ENCODE data around the gene CNN1.

The CNN1 gene

DNA sequence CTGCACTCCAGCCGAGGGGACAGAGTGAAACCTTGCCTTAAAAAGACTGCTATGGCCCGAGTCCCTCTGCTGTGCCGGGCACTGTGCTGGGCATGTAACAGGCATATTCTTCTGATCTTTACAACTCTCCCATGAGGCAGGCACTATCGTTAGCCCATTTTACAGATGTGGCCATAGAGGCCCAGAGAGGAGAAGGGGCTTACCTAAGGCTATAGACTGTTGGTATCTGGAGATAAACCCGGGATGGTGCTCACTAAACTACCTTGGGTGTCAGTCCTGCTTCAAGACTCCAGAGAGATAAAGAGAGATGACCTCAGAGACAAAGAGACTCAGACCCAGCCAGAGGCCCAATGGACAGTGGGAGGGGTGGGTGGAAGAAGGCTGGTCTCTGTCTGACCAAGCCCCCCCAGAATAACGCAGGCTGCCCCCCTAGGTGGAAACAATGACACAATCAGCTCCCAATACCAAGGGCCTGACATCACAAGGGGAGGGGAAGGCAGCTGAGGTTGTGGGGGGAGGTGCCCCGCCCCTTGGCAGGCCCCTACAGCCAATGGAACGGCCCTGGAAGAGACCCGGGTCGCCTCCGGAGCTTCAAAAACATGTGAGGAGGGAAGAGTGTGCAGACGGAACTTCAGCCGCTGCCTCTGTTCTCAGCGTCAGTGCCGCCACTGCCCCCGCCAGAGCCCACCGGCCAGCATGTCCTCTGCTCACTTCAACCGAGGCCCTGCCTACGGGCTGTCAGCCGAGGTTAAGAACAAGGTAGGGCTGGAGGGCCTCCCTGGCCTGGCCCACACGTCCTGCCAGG, at the start of gene CNN1:
Gene CNN1, plus strand, starts transcription at position 620 of the 805 bp plus-strand sequence. Its CDS starts 77 bp downstream, at position 697.
- no peak for FAIRE-seq

DNA sequence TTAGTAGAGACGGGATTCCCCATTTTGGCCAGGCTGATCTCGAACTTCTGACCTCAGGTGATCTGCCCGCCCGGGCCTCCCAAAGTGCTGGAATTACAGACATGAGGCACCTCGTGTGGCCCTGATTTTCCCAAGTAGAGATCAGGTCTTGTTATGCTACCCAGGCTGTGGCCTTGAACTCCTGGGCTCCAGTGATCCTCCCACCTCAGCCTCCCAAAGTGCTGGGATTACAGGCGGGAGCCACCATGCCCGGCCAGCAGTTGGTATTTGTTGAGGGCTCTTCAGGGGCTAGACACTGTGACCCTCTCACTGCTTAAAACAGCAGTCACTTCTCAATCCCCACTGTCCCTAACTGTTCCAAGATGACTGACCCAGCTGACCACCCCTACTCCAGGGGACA, 49.3 kb upstream of the CNN1 start:
- FAIRE-seq, result no peak

GRCh38 chr19:11494634-11495285, 43.9 kb upstream of the CNN1 start:
- FAIRE-seq, result no peak

DNA sequence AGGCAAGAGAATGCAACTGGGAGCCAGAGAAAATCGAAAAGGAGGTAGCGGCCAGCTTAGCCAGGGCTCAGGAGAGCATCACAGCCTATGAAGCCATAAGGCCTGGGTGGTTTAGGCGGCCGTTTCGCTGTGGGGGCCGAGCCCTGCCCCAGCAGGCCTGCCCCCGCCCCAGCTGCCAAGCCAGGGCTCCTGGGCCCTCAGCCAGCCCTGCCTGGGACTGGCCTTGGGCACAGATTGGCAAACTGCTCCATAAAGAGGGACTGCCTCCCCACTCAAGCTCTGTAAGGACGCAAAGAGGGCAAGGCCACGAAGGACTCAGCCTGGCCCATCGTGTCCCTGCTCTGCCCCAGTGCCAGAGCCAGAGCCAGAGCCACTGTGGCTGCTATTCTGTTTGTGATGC, 43.2 kb upstream of the CNN1 start:
- FAIRE-seq, result no peak

- FAIRE-seq, result no peak
Measured at GRCh38 chr19:11495885-11496284, 42.8 kb upstream of the CNN1 start.

- no peak for FAIRE-seq
Measured at GRCh38 chr19:11496391-11497163, 42.1 kb upstream of the CNN1 start.

DNA sequence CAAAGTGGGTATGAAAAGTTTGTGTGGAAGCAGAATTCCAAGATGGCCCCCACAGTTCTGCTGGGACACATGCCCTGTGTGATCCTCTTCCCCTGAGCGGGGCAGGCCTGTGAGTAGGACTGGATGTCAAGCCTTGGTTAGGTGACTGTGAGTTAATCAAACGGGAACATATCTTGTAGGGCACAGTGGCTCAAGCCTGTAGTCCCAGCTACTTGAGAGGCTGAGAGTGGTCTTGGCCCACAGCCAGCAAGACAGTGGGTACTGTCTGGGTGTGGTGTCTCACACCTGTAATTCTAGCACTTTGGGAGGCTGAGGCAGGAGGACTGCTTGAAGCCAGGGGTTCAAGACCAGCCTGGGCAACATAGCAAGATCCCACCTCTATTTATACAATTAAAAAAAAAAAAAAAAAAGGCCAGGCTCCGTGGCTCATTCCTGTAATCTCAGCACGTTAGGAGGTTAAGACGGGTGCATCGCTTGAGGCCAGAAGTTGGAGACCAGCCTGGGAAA, 39.4 kb upstream of the CNN1 start:
- FAIRE-seq, result no peak

GRCh38 chr19:11499890-11500420, 38.7 kb upstream of the CNN1 start:
- FAIRE-seq, result no peak

- no peak for FAIRE-seq
Measured at GRCh38 chr19:11504502-11505031, 34.1 kb upstream of the CNN1 start.

- no peak for FAIRE-seq
Measured at GRCh38 chr19:11505032-11505503, 33.6 kb upstream of the CNN1 start.

GRCh38 chr19:11505504-11506100, 33.0 kb upstream of the CNN1 start, which contains the start of gene ZNF653:
Gene ZNF653, minus strand, starts transcription at chr19:11505839. Its CDS starts 53 bp downstream, at chr19:11505786.
- FAIRE-seq, result peak; percentile 25

DNA sequence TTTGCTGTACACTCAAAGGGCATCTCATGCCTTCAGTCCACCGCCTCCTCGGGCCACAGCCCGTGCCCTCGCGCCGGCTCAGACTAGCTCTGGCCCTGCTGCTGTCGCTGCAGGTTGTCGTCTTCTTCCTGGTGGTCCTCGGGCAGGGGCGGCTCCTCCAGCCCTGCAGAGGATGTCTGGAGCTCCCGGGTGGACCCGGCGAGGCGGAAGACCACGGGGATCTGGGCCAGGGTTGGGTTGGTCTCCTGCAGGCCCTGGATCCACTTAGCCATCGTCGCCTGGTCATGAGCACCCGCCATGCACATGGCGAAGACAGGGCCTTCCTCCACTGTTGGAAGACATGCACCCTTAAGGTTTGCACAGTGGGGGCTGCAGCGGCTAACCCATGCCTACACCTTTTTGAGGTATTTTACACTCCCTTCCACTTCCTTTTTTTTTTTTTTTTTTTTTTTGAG, 32.5 kb upstream of the CNN1 start:
- no peak for FAIRE-seq

DNA sequence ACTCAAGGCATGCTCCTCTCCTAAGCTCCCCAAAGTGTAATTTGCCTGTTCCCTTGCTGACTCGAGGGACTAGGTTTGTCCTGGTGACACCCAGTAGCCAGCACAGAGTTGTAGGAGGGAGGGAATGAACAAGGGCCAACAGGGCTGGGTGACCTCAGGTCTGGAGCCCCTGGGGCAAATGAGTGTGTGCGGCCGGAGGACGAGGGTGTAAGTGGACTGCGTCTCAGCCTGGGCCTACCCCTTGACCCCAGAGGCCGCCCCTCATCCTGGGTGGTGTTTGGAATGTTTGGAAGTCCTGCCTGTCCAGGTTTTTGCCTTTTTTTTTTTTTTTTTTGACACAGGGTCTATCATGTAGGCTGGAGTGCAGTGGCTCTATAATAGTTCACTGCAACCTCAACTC, 31.7 kb upstream of the CNN1 start:
- no peak for FAIRE-seq

DNA sequence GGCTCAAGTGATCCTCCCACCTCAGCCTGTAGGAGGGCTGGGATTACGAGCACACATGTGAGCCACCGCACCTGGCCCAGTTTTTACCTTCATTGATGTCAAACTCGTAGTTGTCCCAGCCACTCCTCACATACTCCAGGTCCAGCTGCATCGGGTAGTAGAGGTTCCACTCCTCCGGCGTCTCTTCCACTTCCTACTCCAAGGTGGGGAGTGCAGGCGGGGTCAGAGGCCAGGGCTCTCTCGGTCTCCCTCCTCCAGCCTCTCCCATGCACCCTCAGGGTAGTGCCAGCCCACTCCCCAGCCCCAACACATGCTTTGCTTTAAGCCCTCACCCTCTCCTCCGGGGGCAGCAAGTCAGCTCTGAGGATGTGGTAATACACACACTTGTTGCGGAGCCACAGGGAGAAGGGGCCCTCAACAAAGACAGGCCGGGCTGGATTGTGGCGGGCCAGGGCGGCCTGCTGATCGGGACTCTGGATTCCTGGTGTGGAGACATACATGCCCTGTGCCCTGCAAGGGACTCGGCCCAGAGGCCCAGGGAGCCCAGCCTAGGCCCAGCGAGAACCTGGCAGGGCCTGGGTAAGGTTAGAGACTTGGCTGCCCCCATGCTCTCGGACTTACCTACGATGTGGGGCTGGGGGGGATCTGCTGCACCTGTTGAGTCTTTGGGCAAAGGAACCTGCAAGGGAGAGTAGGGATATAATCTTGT, 31.1 kb upstream of the CNN1 start:
- no peak for FAIRE-seq

- no peak for FAIRE-seq
Measured at GRCh38 chr19:11510444-11510843, 28.2 kb upstream of the CNN1 start.

- no peak for FAIRE-seq
Measured at GRCh38 chr19:11513946-11514345, 24.7 kb upstream of the CNN1 start.

- no peak for FAIRE-seq
Measured at GRCh38 chr19:11519138-11519537, 19.5 kb upstream of the CNN1 start.

- peak; percentile 93 for FAIRE-seq
Measured at GRCh38 chr19:11528551-11529341, 9.9 kb upstream of the CNN1 start, which contains the start of gene ECSIT. Gene ECSIT, minus strand, starts transcription at chr19:11529134. Its CDS starts 9,964 bp downstream, at chr19:11519170.

DNA sequence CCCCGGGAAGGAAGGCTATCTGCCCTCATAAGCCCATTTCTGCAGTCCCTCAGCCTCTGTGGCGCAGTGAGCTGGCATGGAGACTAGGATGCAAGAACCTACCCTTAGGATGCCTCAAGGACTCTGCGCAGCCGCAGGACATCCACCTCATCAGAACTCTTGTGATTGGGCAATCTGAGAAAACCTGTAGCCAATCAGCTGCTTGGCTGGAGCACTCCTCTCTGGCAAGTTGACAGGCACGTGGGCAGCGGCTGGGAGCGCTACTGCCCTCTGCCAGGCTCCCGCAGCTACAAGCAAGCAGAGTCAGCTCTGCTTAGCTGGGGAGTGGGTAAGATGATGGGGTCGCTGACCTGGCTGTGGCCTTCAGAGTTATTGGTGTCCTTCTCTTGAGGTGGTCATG, 8.2 kb upstream of the CNN1 start:
- no peak for FAIRE-seq

GRCh38 chr19:11534538-11534937, 4.1 kb upstream of the CNN1 start:
- no peak for FAIRE-seq
